Smooth muscle cell (in vitro differentiated cells): ENCODE measurements around the gene MTMR10. TPM values are rescaled to one million over a fixed set of nuclear protein-coding genes. Genes with fewer than 3 reads are reported as not detected.

Experiments
- DNase-seq: peaks from one replicate; lab custom pipeline; 2025; ENCODE audit not compliant: unreplicated experiment; lab: John Stamatoyannopoulos, UW
- H2AFZ ChIP-seq: fragments of 200-600 bp; sonication (generic); 2 replicates; pipeline ENCODE4 v1.6.0; 2016; ENCODE audit warnings: antibody characterized with exemption, low read depth, mild to moderate bottlenecking
- H3F3A ChIP-seq: fragments of 200-600 bp; sonication (generic); 2 replicates; pipeline ENCODE4 v1.6.0; 2017; ENCODE audit warnings: antibody characterized with exemption, low read depth
- H3K27ac ChIP-seq: fragments of 200-600 bp; sonication (generic); 2 replicates; pipeline ENCODE4 v1.5.1; 2016; ENCODE audit warnings: low read depth, mild to moderate bottlenecking
- H3K27me3 ChIP-seq: fragments of 200-600 bp; sonication (generic); 2 replicates; pipeline ENCODE4 v1.6.1; 2016; ENCODE audit warnings: low read depth, mild to moderate bottlenecking
- H3K36me3 ChIP-seq: fragments of 200-600 bp; sonication (generic); 2 replicates; pipeline ENCODE4 v1.5.1; 2016; ENCODE audit warnings: low read depth
- H3K4me1 ChIP-seq: fragments of 200-600 bp; sonication (generic); 2 replicates; pipeline ENCODE4 v1.5.1; 2016; ENCODE audit warnings: low read depth
- H3K4me2 ChIP-seq: fragments of 200-600 bp; sonication (generic); 2 replicates; pipeline ENCODE4 v1.6.0; 2016; ENCODE audit warnings: mild to moderate bottlenecking
- H3K4me3 ChIP-seq: fragments of 200-600 bp; sonication (generic); 2 replicates; pipeline ENCODE4 v1.5.1; 2016; ENCODE audit warnings: mild to moderate bottlenecking
- H3K79me2 ChIP-seq: fragments of 200-600 bp; sonication (generic); 2 replicates; pipeline ENCODE4 v1.6.0; 2016; ENCODE audit warnings: low read depth, mild to moderate bottlenecking
- H3K9ac ChIP-seq: fragments of 200-600 bp; sonication (generic); 2 replicates; pipeline ENCODE4 v1.6.0; 2016; ENCODE audit warnings: low read depth
- H3K9me3 ChIP-seq: fragments of 200-600 bp; sonication (generic); replicated peaks from 2 replicates; pipeline ENCODE4 v1.5.1; 2016; ENCODE audit warnings: low read depth
- H4K20me1 ChIP-seq: fragments of 200-600 bp; sonication (generic); 2 replicates; pipeline ENCODE4 v1.6.0; 2016; ENCODE audit warnings: low read depth
- WGBS: methylation state at CpG from one replicate; pipeline ENCODE4 v1.1.7; 2016; ENCODE audit warnings: low lambda C conversion rate; 5-methylcytosine and 5-hydroxymethylcytosine counted together
- polyA plus RNA-seq: library from polyadenylated mRNA; unstranded; fragments of >200 nt; fragmentation: Nextera tagmentation; extraction: Ambion mirVana; gene quantifications from 2 replicates; pipeline ENCODE4 v1.2.1, GENCODE V29; 2016
- total RNA-seq: library from RNA; depleted of rRNA; stranded (reverse); fragments of >200 nt; gene quantifications from 2 replicates; pipeline ENCODE4 v1.2.3, GENCODE V29; 2014
- TF ChIP-seq, protein P1 (sequence below): fragments of 200-600 bp; sonication (generic); IDR thresholded peaks from 2 replicates; pipeline ENCODE4 v1.5.1; 2017; ENCODE audit warnings: borderline replicate concordance, mild to moderate bottlenecking, antibody characterized with exemption; ENCODE audit not compliant: insufficient read depth, poor library complexity, severe bottlenecking

The MTMR10 gene
- total and polyA plus RNA-seq, 2 experiments from 2014 or later = 11.6 to 24.9 TPM

DNA sequence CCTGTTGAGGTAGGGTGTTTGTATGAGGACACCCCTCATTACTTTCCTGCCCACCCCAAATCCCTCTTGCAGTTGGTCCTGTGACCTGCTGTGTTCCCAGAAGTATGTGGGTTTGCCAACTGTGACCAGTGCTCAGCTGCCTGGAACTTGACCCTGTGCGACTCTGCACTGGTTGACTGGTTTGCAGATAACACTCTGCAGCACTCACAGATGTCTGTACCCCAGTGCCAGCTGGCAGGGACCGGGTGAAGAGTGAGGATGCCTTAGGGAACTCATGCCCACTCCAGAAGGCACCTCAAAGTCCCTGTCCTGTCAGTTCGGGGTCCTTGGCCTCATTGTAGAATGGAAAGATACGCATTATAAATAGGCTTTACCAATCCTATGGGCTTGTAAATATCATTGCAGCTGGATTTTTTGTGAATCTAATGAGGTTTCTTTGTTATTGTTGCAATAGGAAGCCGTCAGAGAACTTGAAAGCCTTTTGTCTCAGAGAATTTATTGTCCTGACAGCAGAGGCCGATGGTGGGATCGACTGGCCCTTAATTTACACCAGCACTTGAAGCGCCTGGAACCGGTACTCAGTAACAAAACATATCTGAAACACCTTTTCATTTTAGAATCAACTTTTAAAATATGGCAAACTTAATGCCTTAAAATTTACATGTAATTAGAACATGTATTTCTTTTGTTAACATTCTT is 69.5 kb downstream of the MTMR10 start:
- Histone ChIP-seq H3K79me2 (no peaks in the 10 kb centered on the region), H3K4me1 (peaks cover 26% of the 10 kb centered on the region), H3K4me2 (peak overlapping the region; percentile 17), H3K27me3 (no peaks in the 10 kb centered on the region), H3K27ac (peak overlapping the region; percentile 86), H4K20me1 (no peaks in the 10 kb centered on the region), H3K36me3 (peaks cover 11% of the 10 kb centered on the region), H3K9ac (no peak overlapping the region), H2AFZ (no peak overlapping the region), H3K9me3 (no peaks in the 10 kb centered on the region), H3F3A (no peaks in the 10 kb centered on the region), H3K4me3 (no peak overlapping the region)
- no peak for DNase-seq
- TF ChIP-seq, protein P1, sequence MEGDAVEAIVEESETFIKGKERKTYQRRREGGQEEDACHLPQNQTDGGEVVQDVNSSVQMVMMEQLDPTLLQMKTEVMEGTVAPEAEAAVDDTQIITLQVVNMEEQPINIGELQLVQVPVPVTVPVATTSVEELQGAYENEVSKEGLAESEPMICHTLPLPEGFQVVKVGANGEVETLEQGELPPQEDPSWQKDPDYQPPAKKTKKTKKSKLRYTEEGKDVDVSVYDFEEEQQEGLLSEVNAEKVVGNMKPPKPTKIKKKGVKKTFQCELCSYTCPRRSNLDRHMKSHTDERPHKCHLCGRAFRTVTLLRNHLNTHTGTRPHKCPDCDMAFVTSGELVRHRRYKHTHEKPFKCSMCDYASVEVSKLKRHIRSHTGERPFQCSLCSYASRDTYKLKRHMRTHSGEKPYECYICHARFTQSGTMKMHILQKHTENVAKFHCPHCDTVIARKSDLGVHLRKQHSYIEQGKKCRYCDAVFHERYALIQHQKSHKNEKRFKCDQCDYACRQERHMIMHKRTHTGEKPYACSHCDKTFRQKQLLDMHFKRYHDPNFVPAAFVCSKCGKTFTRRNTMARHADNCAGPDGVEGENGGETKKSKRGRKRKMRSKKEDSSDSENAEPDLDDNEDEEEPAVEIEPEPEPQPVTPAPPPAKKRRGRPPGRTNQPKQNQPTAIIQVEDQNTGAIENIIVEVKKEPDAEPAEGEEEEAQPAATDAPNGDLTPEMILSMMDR = no peak
- WGBS = 58% methylated on average over 9 of the region's 9 CpGs

DNA sequence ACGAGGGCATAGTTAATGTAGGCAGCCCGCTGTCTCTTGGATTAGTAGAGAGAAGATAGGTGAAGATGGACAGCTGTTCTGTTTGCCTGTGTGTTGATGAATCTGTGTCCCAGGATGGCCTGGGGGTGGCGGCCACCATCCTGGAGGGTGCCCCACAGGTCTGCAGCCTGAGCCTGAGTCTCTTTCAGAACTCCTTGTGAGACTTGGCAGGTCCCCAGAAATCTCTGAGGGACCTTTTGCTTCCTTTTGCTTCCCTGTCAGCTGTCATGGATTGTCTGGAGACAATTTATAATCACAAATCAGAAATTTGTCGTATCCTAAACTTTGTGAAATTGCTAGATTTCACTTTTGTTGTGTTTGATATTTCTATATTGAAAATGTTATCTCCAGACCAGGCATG is 70.3 kb downstream of the MTMR10 start:
- DNase-seq = no peak
- H2AFZ ChIP-seq = no peak overlapping the region
- H4K20me1 ChIP-seq = no peaks in the 10 kb centered on the region
- H3K79me2 ChIP-seq = peaks cover 3% of the 10 kb centered on the region
- H3K27ac ChIP-seq = peak overlapping the region; percentile 86
- no peak overlapping the region for H3K4me3 ChIP-seq
- no peaks in the 10 kb centered on the region for H3K27me3 ChIP-seq
- no peak overlapping the region for H3K4me2 ChIP-seq
- no peaks in the 10 kb centered on the region for H3K9me3 ChIP-seq
- no peaks in the 10 kb centered on the region for H3F3A ChIP-seq
- peaks cover 26% of the 10 kb centered on the region for H3K4me1 ChIP-seq
- 92% methylated on average over 4 of the region's 4 CpGs for WGBS
- peaks cover 11% of the 10 kb centered on the region for H3K36me3 ChIP-seq
- no peak overlapping the region for H3K9ac ChIP-seq
- TF ChIP-seq, protein P1 = no peak

DNA sequence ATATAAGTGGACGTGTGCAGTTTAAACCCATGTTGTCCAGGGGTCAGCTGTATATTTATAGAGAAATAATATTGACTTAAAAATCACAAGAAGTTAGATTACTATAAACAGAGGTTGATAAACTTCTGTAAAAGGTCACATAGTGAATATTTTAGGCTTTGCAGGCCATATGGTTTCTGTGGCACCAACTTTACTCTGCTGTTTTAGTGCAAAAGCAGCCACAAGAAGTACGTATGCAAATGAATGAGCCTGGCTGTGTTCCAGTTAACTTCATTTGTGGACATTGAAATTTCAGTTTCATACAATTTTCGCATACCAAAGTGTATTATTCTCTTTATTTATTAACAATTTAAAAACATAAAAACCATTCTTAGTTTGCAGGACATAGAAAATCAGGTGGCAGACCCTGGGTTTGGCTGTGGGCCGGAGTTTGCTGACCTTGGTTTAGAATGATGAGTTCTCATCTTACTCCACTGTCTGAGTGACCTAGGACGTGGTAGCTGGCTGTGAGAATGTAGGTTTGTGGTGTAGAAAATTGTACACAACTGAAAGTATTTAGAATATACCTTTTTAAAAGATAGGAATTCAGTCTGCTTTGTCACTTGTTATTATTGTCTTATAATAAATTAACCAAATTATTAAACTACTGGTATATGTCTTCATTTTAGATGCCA is 71.4 kb downstream of the MTMR10 start:
- Histone ChIP-seq H3F3A (no peaks in the 10 kb centered on the region), H3K9ac (no peak overlapping the region), H4K20me1 (no peaks in the 10 kb centered on the region), H3K4me2 (no peak overlapping the region), H3K79me2 (peaks cover 5% of the 10 kb centered on the region), H3K27me3 (no peaks in the 10 kb centered on the region), H3K9me3 (no peaks in the 10 kb centered on the region), H3K27ac (no peak overlapping the region), H3K4me1 (peaks cover 26% of the 10 kb centered on the region), H3K4me3 (no peak overlapping the region), H2AFZ (no peak overlapping the region), H3K36me3 (peaks cover 16% of the 10 kb centered on the region)
- DNase-seq = no peak
- TF ChIP-seq, protein P1 = no peak
- 98% methylated on average over 5 of the region's 5 CpGs for WGBS
